HG03571 (cell line): ENCODE results near the gene CLIP3.
"Not testable (repeated sequence)": the region's sequence is repeated elsewhere in the genome, so short reads cannot be mapped to it uniquely, and the experiment has no call there.

Source experiments
- ATAC-seq: cut with Tn5 transposase; IDR thresholded peaks from one replicate; pipeline ENCODE4 v1.9.1; 2021; ENCODE audit not compliant: unreplicated experiment

CLIP3 gene

DNA sequence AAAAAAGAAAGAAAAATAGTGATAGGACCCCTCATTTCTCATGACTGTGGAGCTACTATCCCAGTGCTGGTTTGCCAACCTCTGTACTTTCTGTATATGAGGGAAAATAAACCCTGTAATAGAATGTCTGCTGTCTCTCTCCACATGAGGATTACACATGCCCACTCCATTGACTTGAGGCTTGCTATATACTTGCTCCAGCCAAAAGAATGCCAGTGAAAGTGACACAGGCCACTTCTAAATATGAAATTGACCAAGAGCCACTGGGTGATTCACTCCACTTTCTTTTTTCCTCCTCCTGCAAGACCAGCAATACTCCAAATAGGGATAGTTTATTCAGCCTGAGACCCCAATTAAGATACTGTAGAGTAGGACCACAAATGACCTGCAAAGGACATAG is 15.2 kb upstream of the CLIP3 start:
- ATAC-seq, result no peak

DNA sequence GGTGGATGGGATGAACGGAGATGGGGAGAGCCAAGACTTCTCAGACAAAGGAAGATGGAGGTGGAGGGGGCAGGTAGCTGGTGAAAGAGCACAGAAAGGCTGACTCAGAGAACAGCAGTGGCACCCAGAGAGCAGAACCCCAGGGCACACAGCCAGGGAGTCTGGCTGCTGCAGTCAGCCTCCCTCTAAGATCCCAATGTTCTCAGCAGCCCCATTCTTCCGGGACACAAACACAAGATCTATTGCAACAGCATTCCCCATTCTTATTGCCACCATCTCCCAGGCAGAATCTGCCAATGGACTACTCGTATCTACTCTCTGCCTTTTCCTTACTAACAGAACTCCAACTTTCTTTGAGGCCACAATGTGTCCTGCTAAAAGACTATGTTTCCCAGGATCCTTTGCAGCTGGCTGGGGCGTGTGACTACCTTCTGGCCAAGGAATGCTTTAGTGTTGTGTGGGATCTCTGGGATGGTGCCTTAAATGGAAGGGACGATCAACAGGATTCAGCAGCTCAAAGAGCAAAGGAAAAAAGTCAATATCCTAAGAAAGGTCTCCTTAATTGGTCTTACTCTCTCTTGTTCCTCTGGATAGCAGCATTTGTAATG is 13.9 kb upstream of the CLIP3 start:
- no peak for ATAC-seq

DNA sequence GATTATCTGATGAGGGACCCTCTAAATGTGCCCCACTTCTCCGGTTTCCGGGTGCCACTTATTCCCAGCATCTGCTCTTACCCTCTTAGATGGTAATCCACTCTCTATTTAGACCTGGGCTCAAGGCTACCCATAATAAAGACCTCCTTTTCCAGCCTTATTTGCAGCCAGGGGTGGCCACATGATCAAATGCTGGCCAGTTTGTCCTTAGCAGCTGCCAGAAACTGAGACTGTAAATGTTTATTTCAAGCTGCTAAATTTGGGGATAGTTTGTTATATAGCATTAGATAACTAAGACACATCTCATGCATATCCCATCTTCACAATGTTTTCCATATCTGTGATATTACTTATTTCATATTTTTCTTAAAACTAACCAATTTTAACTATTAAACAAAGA is 11.3 kb upstream of the CLIP3 start:
- no peak for ATAC-seq

DNA sequence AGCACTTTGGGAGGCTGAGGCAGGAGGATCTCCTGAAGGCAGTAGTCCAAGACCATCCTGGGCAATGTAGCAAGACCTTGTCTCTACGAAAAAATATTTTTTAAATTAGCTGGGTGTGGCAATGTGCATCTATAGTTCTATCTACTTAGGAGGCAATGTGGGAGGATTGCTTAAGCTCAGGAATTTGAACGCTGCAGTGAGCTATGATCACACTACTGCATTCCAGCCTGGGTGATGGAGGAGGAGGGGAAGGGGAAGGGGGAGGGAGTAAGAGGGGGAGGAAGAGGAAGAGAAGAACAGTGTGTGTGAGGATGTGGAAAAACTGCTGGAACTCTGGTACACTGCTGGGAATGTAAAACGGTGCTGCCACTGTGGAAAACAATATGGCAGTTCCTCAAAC is 9.2 kb upstream of the CLIP3 start:
- no peak for ATAC-seq

DNA sequence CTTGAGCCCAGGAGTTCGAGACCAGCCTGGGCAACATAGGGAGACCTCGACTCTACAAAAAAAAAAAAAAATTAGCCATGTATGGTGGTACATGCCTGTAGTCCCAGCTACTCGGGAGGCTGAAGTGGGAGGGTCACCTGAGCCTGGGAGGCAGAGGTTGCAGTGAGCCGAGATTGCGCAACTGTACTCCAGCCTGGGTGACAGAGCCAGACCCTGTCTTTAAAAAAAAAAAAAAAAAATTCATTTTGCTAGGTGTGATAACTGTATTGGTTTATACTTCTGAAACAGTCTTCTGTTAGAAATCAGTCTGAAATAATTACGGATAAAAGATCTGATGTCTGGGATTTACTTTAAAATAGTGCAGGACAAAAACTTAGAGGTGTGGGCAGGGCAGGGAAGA is 8.4 kb upstream of the CLIP3 start:
- ATAC-seq, result not testable (repeated sequence)

DNA sequence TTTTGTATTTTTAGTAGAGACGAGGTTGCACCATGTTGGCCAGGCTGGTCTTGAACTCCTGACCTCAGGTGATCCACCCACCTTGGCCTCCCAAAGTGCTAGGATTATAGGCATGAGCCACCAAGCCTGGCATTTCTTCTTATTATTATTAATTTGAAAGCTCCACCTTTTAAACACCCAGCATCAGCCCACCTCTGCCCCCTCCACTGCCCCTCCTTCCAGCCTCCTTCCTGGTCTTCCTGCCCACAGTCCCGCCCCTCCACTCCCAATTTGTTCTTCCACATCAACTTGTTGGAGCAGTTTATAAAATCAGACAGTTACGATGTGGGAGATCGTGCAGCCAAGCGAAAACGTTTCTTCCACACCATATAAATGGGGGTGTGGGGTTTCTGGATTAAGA is 7.8 kb upstream of the CLIP3 start:
- ATAC-seq, result no peak

DNA sequence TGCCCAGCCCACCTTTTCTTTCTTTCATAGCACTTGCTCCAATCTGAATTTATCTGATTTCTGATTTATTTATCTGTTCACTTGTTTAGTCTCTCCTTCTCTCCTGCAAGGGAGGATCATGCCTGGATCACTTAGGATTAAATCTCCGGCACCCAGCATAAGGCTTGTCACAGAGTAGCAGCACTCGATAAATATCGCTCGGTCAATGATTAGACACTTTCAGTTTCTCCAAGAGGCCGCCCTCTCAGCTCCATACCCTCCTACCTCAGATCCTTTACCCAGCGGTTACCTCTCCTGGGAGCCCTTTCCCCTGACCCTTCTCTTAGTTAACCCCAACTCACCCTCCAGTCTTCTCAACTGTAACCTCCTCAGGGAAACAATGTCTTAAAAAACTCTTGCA is 1.4 kb downstream of the CLIP3 start:
- no peak for ATAC-seq

DNA sequence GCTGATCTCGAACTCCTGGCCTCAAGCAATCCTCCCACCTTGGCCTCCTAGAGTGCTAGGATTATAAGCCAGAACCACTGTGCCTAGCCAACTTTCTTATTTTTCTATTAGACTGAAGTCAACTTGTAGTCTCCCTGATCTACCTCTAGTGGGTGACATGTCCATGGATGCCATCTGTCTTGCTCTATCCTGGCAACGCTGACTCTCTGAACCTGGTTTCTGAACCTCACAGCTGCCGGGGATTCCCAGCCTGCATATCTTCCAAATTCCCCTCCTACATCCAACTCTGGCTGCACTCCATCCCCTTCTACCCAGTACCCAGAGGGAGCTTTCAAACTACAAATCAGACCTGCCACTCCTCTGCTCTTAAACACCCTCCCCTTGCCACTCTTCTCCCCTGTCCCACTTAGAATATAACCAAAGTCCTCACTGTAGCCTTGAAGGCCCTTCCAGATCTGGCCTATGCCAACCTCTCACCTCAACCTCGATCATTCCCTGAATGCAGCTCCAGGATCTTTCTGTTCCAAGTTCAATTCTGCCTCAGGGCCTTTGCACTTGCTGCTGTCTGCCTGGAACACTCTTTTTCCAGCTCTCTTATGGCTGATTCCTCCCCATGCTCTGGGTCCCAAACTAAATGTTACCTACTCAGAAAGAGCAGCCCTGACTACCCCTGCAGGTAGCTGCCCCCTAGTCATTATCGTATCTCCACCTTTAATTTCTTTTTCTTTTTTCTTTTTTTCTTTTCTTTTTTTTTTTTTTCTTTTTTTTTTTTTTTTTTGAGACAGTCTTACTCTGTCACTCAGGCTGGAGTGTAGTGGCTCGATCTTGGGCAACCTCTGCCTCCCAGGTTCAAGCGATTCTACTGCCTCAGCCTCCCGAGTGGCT is 2.2 kb downstream of the CLIP3 start:
- no peak for ATAC-seq

DNA sequence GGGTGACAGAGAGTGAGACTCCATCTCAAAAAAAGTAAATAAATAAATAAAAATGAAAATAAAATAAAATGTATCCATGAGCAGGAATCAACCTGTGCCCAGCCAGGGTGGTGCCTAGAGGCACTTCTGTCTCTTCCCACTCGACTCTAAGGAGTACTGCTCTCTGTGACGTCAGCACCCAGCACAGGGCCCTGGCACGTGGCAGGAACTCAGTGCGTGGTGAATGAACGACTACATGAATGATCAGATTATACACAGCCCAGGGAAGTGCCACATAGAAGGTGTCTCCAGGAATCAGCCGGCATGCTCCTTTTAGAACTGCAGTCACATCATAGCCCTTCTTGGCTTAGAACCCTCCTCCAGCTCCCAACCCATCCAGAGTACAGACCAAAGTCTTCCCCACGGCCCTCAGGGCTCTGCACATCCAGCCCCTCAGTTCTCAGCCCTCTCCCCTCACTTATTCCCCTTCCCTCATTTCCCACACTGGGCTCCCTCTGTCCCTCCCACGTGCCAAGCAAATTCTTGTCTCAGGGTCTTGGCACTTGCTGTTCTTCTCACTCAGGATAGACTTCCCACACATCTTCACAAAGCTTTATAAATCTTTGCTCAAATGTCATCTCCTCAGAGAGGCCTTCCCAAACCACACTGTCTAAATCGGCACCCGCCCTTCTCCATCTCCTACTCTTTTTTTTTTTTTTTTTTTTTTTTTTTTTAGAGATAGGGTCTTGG is 4.2 kb downstream of the CLIP3 start:
- no peak for ATAC-seq

DNA sequence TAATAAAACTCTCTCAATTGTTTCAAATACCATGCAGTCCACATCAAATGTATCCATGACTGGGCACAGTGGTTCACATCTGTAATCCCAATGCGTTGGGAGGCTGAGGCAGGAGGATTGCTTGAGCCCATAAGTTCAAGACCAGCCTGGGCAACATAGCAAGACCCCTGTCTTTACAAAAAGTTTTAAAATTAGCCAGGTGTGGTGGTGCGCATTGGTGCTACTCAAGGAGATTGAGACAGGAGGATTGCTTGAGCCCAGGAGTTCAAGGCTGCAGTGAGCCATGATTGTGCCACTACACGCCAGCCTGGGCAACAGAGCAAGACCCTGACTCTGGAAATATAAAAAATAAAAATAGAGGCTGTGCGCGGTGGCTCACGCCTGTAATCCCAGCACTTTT is 5.0 kb downstream of the CLIP3 start:
- no peak for ATAC-seq

DNA sequence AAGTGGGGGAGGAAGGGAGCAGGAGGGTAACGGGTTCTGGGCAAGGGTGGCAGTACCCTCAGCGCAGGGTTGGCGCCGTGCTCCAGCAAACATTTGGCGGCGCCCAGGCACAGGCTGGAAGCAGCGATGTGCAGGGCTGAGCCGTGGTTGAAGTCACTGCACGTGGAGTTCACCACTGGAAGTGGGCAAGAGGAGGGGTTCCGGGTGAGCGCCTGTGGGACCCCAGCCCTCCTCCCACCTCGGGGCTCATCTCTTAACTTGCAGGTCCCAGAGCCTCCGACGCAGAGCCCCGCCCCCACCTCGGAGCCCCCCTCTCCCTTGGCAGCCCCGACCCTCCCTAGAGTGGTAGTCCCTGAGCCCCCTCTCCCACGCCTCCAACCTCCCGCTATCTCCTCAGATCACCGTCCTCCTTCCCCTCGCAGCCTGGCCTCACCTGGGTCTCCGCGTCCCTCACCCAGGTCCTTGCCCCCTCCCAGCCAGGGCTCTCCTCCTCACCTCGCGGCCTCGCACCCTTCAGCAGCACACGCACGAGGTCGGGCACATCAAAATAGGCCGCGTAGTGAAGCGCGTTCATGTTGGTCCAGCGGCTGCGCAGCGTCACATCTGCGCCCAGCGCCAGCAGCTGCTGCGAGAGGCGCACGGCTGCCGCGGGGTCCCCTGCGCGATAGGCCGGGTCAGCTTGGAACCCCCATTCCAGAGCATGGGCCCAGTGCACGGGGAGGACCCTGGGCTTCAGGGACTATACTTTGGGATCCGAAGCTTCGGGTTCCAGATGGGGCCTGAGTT is 6.4 kb downstream of the CLIP3 start:
- no peak for ATAC-seq

DNA sequence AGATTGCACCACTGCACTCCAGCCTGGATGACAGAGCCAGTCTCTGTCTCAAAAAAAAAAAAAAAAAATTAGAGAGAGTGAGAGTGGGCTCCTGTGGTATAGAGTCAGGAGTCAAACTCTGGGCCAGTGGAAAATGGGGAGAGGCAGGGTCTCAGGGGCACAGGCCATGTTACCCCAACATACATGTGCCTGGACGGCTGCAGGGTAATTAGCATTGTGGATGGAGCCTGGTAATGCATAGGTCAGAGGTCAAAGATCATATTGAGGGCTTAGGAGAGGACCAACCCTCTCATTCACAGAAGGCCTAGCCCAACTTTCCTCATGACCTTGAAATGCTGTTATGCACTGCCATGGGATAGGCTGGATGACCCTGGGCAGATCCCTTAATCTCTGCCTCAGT is 7.1 kb downstream of the CLIP3 start:
- no peak for ATAC-seq

DNA sequence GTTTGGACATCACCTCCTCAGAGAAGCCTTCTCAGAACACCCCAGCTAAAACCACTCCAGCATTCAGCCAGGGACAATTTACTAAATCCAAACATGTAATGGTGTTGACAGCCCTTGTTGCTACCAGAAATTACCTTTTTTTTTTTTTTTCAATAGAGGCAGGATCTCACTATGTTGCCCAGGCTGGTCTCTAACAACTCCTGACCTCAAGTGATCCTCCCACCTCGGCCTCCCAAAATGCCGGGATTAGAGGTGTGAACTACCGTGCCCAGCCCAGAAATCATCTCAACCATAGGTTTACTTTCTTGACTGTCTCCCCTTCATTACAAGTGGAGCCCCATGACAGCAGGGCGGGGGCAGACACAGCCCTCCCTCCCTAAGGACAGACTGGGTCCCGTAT is 9.2 kb downstream of the CLIP3 start:
- no peak for ATAC-seq

DNA sequence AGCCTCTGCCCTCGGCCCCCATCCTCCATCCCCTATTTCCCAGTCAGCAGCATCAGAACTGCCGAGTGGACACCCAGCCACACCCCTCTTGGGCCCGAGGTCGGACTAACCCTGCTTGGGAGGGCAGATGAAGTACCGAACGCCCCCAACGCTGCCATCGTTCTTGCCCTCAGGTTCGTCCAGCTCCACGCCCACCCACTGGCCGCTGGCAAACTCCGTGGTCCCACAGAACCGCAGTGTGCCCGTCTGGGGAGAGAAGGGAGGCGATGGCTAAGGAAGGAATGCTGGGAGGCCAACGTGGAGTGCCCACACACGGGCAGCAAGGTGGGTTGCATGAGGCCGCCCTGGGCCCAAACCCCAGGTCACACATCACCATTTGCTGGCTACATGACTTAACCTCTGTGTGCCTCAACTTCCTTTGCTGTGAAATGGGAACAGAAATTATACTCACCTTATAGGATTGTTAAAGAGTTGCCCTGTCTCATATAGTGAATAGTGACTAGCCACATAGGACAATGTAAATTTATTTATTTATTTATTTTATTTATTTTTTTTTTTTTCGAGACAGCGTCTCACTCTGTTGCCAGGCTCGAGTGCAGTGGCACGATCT is 13.5 kb downstream of the CLIP3 start:
- ATAC-seq, result no peak

DNA sequence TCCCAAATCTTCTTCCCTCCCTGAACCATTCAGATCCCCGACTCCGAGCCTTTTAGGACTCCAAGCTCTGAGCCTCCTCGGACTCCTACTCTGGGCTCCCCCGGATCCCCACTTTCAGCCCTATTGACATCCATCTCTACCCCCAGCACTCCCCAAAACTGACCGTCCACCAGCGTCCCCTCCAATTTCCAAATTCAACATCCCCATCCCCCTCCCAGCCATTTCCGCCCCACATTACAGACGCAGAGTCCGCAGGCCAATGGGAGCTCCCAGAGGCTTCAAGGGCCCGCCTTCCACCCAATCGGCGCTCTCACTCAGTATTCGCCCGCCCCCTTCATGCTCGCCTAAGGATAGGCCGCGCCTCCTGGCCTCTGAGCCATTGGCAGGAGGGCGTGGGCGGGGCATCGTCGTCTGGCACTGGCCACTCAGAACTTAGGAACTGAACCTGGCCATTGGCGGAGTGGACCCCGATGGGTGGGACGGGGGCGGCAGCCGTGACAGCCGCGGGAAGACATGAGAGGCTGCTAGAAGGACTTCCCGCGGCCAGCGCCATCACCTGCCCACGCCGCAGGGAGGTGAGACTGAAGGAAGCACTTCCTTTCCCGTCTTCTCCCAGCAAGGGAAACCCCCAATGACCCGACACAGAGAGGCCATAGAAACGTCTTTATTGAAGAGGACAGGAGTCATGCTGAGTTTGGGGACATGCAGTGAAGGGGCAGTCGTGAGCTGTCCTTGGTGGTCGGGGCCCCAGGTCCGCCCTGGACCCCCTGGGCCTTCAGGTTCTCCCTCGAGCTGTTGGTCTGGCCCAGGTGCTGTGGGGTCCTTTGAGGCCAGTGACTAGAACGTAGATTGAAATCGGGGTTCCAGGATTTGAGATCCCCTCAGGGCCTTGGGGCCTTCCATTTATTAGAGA is 18.4 kb downstream of the CLIP3 start, which contains the start of gene ALKBH6:
ALKBH6 (minus strand) TSS at position 202 of the 913 bp plus-strand sequence. CDS start 816 bp downstream, outside the sequence.
- ATAC-seq, result peak; percentile 91

DNA sequence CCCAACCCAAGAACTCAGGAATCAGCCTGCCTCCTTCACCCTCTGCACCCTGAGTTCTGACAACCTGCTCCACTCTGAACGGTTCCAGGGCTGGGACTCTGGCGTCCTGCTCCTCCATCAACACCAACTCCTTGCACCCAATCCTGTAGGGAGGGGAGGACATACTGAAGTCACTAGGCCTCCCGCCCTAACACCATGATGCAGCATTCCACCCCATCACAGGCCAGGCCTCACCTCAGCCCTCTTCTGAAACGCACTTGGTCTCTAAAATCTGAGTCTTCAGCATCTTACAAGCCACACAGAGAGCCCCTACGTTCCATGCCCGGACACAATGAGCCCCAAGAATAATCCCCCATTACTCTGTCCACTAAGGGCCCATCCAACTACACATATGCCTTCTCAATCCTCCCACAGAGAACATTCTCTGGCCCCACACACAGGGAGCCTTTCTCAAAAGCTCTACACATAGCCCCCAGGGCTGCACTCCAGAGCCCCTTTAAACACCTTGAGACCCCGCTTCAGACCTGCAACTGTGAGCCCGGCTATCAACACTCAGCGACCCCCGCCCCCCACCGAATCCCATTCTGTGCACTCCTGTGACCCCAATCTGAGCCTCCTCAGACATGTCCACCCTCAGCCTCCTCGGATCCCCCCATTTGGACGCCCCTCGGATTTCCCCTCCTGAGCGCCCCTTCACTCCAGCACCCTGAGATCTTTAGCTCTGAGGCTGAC is 19.2 kb downstream of the CLIP3 start:
- ATAC-seq, result no peak

DNA sequence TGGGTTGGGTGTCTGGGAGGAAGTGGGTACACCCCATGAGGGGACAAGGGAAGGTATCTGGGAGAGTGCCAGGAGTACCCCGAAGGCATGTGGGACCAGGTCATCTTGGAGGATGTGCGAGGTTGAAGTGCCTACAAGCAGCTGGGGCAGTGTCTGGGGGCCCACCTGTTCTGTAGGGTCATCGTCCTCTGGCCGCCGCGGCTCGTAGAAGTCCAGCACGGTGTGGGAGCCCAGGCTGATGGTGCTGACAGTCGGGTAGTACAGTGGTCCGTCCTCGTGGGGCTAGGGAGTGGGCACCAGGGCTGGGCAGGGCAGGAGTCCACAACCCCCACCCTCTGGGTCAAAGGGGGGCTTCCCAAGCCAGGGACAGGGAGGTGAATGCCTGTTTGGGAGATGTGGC is 22.3 kb downstream of the CLIP3 start:
- no peak for ATAC-seq

DNA sequence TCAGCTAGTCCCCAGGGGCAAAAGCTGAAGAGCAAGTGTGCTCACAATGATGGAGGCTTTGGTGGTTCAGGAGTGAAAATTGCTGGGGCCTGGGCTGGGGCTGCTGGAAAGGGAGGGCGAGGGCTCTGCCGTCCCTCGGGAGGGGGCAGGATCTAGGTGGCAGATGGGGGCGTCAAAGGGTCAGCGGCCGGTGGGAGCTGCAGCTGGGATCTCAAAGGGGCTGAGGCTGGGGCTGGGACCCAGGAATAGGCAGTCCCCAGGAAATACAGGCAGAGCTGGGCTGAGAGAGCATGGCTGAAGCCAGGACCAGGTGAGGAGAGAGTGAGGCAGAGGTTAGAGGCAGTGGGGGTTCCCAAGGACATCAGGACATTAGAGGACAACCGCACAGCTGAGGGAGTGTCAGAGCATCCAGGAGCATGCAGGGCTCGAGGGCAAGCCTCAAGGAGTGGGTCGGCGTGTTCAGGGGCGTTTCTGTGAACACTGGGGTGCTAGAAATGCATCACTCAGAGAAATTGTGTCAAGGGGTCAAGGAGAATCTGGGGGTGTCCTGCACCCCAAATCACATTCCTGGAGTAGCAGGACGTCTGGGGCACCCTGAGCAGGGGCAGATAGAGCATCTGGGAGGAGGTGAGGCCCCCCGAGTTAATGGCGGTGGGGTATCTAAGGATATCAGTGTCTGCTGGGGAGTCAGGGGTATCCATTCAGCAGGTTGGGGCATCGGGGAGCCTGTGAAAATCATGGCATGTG is 22.9 kb downstream of the CLIP3 start:
- ATAC-seq, result no peak
